ENCODE data around the gene LTB4R2. TPM values are rescaled to one million over a fixed set of nuclear protein-coding genes. Genes with fewer than 3 reads are reported as not detected.
"Not testable (repeated sequence)": the region's sequence is repeated elsewhere in the genome, so short reads cannot be mapped to it uniquely, and the experiment has no call there.

Gene LTB4R2
- total RNA-seq, 1 donor from 2014 or later, result 1.6 TPM

- not testable (repeated sequence) for H3K27ac ChIP-seq (ENCODE audit: low read depth, low read length); H3K4me3 ChIP-seq (ENCODE audit: low read length in 3 of 3); H3K9me3 ChIP-seq (ENCODE audit: control insufficient read depth in 3 of 3, low read length in 3 of 3); H3K36me3 ChIP-seq (ENCODE audit: control insufficient read depth in 3 of 3, insufficient read depth in 3 of 3, low read length in 3 of 3); H3K9ac ChIP-seq (ENCODE audit: low read depth in 1 of 3, low read length in 3 of 3)
- Histone ChIP-seq H3K27me3 (ENCODE audit: control insufficient read depth in 3 of 3, insufficient read depth in 3 of 3, low read length in 3 of 3) (peaks cover 10 to 26% (median 23%) of the 10 kb centered on the region in 3 donors), H3K4me1 (ENCODE audit: control insufficient read depth in 3 of 3, insufficient read depth in 3 of 3, low read length in 3 of 3) (peaks cover 9 to 30% (median 12%) of the 10 kb centered on the region in 3 donors)
Measured at GRCh38 chr14:24327914-24328313, 18.0 kb downstream of the LTB4R2 start.

DNA sequence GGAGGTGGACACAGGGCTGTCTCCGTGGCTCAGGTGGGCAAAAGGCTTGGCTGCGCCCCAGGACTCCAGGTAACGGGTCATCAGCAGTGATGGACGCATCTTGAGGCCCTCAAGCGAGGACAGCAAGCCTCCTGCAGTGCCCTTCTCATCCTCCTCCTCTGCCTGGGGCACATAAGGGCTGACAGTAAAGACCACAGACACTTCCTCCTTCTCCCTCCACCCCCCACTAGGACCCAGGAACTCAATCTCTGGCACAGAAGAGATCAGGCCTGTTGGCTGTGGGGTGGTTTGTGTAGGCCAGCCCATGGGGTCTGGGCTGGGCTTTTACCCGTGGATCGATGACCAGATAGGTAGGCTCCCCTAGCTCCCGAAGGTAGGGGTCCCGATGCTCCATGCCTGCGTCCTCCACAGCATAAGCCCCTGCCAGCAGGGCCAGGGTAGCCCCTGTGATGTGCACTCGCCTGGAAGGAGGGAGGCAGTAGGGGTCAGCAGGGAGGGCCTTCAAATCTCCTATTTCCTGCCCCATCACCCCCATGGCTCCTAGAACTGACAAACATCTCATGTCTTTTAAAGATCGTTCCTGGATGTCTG is 19.2 kb downstream of the LTB4R2 start:
- Histone ChIP-seq H3K36me3 (ENCODE audit: control insufficient read depth in 3 of 3, insufficient read depth in 3 of 3, low read length in 3 of 3) (peaks cover 0 to 4% (median 3%) of the 10 kb centered on the region in 3 donors), H3K4me1 (ENCODE audit: control insufficient read depth in 3 of 3, insufficient read depth in 3 of 3, low read length in 3 of 3) (peaks cover 13 to 39% (median 21%) of the 10 kb centered on the region in 3 donors), H3K4me3 (ENCODE audit: low read length in 3 of 3) (no peak overlapping the region), H3K27me3 (ENCODE audit: control insufficient read depth in 3 of 3, insufficient read depth in 3 of 3, low read length in 3 of 3) (peaks cover 18 to 38% (median 32%) of the 10 kb centered on the region in 3 donors), H3K9me3 (ENCODE audit: control insufficient read depth in 3 of 3, low read length in 3 of 3) (no peaks in the 10 kb centered on the region), H3K27ac (ENCODE audit: low read depth, low read length) (no peak overlapping the region), H3K9ac (ENCODE audit: low read depth in 1 of 3, low read length in 3 of 3) (no peak overlapping the region)

DNA sequence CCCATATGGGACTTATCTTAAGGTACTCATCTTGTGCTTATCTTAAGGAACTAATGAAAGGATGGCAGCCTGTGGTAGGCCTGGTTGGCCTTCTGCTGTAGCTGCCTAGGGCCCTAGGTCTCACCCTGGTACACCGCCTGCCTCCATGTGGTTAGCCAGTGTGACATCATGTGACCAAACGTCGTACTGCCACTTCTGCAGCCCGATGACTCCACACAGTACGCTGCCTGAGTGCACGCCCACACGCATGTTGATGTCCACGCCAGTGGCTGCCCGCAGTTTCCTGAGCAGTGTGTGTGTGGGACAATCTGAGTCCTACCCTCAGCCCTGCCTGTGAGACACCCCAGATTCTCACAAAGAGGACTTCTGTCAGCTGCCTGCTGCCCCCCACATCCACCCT is 19.8 kb downstream of the LTB4R2 start:
- Histone ChIP-seq H3K9me3 (ENCODE audit: control insufficient read depth in 3 of 3, low read length in 3 of 3) (no peaks in the 10 kb centered on the region), H3K36me3 (ENCODE audit: control insufficient read depth in 3 of 3, insufficient read depth in 3 of 3, low read length in 3 of 3) (peaks cover 0 to 3% (median 2%) of the 10 kb centered on the region in 3 donors), H3K27me3 (ENCODE audit: control insufficient read depth in 3 of 3, insufficient read depth in 3 of 3, low read length in 3 of 3) (peaks cover 23 to 44% (median 38%) of the 10 kb centered on the region in 3 donors), H3K4me3 (ENCODE audit: low read length in 3 of 3) (no peak overlapping the region), H3K4me1 (ENCODE audit: control insufficient read depth in 3 of 3, insufficient read depth in 3 of 3, low read length in 3 of 3) (peaks cover 16 to 42% (median 24%) of the 10 kb centered on the region in 3 donors), H3K27ac (ENCODE audit: low read depth, low read length) (no peak overlapping the region), H3K9ac (ENCODE audit: low read depth in 1 of 3, low read length in 3 of 3) (no peak overlapping the region)

DNA sequence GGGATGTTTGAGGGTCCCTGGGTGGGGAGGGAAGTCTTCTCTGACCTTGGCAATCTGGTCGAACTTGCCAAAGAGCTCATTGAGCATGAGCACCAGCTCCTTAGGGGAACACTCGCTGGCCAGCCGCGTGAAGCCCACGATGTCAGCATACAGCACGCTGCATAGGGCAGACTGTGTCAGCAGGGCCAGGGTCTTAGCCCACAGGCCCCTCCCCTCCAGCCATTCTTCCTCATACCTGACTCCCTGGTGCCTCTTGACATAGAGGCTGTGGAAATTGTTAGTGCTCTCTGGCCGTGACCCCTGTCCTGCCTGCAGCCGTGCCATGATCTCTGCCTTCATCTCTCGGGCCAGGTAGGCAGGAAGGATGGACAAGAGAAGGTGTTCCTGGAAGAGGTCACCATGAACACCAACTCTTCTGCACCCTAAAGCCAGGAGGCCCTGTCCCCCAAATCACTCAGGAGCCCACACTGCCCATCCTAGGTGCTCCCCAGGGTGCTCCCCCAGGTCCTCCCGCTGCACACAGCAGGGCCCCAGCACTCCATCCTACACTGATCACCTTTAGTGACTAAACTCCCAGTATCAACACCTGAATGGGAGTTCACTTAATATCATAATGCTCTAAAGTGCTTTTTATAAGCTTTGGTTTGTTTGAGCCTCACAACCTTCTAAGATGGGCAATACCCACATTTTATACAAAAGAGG is 21.2 kb downstream of the LTB4R2 start:
- H3K9me3 ChIP-seq (ENCODE audit: control insufficient read depth in 3 of 3, low read length in 3 of 3), result no peaks in the 10 kb centered on the region
- no peak overlapping the region for H3K27ac ChIP-seq (ENCODE audit: low read depth, low read length)
- no peak overlapping the region for H3K4me3 ChIP-seq (ENCODE audit: low read length in 3 of 3)
- peaks cover 0 to 2% (median 0%) of the 10 kb centered on the region in 3 donors for H3K36me3 ChIP-seq (ENCODE audit: control insufficient read depth in 3 of 3, insufficient read depth in 3 of 3, low read length in 3 of 3)
- peaks cover 37 to 58% (median 50%) of the 10 kb centered on the region in 3 donors for H3K27me3 ChIP-seq (ENCODE audit: control insufficient read depth in 3 of 3, insufficient read depth in 3 of 3, low read length in 3 of 3)
- H3K4me1 ChIP-seq (ENCODE audit: control insufficient read depth in 3 of 3, insufficient read depth in 3 of 3, low read length in 3 of 3), result peaks cover 24 to 48% (median 27%) of the 10 kb centered on the region in 3 donors
- no peak overlapping the region for H3K9ac ChIP-seq (ENCODE audit: low read depth in 1 of 3, low read length in 3 of 3)

DNA sequence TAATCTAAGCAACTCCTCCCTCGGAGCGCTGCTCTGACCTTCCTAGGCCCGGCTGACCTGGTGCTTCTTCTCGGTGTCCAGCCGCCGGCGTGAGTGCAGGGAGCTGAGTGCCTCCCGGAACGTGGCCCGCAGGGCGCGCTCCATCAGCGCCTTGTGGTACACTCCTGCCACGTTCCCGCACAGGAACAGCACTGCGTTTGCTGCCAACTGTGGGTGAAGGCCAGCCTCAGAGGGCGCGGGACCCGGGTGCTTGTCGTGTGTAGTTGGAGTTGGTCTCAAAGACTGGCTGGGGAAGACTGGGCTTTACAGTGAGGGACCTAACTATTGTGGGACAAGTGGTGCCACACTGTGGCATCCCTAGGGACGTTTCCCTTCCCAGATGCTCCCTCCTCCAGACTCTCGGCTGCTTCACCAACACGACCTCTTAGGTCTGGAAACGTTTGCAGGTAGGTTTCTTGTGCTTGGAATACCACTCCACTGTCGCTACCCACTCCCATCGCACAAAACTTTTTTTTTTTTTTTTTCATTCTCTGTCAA is 21.9 kb downstream of the LTB4R2 start:
- Histone ChIP-seq H3K4me3 (ENCODE audit: low read length in 3 of 3) (peak overlapping the region in 2 of 3 donors; percentile 60 to 67), H3K27me3 (ENCODE audit: control insufficient read depth in 3 of 3, insufficient read depth in 3 of 3, low read length in 3 of 3) (peaks cover 38 to 59% (median 50%) of the 10 kb centered on the region in 3 donors), H3K9ac (ENCODE audit: low read depth in 1 of 3, low read length in 3 of 3) (no peak overlapping the region), H3K9me3 (ENCODE audit: control insufficient read depth in 3 of 3, low read length in 3 of 3) (no peaks in the 10 kb centered on the region), H3K27ac (ENCODE audit: low read depth, low read length) (no peak overlapping the region), H3K36me3 (ENCODE audit: control insufficient read depth in 3 of 3, insufficient read depth in 3 of 3, low read length in 3 of 3) (peaks cover 0 to 3% (median 2%) of the 10 kb centered on the region in 3 donors), H3K4me1 (ENCODE audit: control insufficient read depth in 3 of 3, insufficient read depth in 3 of 3, low read length in 3 of 3) (peaks cover 25 to 51% (median 27%) of the 10 kb centered on the region in 3 donors)

DNA sequence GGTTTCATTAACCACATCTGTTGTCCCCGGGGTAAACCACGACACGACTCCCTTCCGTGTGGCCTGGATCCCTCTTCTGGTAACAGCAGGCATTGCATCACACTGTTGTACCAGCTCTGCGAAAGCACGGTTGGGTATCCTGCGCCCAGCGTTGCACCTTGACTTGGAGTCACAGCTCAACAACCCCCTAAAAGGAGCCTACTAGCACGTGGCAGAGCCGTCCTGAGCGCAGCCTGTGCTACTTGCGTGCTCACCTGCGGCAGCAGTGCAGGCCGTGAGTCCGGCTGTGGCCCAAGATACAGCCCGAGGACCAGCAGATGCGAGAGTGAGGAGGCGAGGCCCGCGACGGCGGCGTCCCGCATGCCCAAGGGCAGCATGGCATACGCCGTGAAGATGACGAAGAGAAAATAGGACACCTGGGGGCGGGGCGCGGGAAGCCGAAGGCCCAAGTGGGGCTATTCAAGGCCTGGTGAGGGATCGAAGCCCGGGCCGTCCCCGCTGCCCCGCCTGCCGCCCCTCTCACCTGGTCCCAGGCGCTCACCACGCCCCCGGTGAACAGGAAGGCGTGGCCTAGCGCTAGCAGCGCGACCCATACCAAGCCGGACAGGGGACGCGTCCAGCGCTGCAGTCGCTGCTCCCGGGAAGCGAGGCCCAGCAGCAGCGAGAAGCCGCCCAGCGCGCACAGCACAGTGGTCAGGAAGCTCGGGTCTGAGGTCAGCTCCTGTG is 22.5 kb downstream of the LTB4R2 start:
- Histone ChIP-seq H3K9ac (ENCODE audit: low read depth in 1 of 3, low read length in 3 of 3) (peak overlapping the region in 2 of 3 donors; percentile 20 to 40), H3K27me3 (ENCODE audit: control insufficient read depth in 3 of 3, insufficient read depth in 3 of 3, low read length in 3 of 3) (peaks cover 38 to 65% (median 55%) of the 10 kb centered on the region in 3 donors), H3K4me1 (ENCODE audit: control insufficient read depth in 3 of 3, insufficient read depth in 3 of 3, low read length in 3 of 3) (peaks cover 25 to 49% (median 27%) of the 10 kb centered on the region in 3 donors), H3K27ac (ENCODE audit: low read depth, low read length) (no peak overlapping the region), H3K36me3 (ENCODE audit: control insufficient read depth in 3 of 3, insufficient read depth in 3 of 3, low read length in 3 of 3) (peaks cover 0 to 7% (median 4%) of the 10 kb centered on the region in 3 donors), H3K4me3 (ENCODE audit: low read length in 3 of 3) (peak overlapping the region; percentile 42 to 67 (median 60)), H3K9me3 (ENCODE audit: control insufficient read depth in 3 of 3, low read length in 3 of 3) (no peaks in the 10 kb centered on the region)

- no peaks in the 10 kb centered on the region for H3K9me3 ChIP-seq (ENCODE audit: control insufficient read depth in 3 of 3, low read length in 3 of 3)
- H3K36me3 ChIP-seq (ENCODE audit: control insufficient read depth in 3 of 3, insufficient read depth in 3 of 3, low read length in 3 of 3), result peaks cover 0 to 7% (median 4%) of the 10 kb centered on the region in 3 donors
- H3K9ac ChIP-seq (ENCODE audit: low read depth in 1 of 3, low read length in 3 of 3), result peak within 1 kb of the TSS; percentile 57 to 74 (median 67)
- peaks cover 29 to 41% (median 38%) of the 10 kb centered on the region in 3 donors for H3K4me1 ChIP-seq (ENCODE audit: control insufficient read depth in 3 of 3, insufficient read depth in 3 of 3, low read length in 3 of 3)
- H3K4me3 ChIP-seq (ENCODE audit: low read length in 3 of 3), result peak within 1 kb of the TSS; percentile 56 to 67 (median 67)
- H3K27ac ChIP-seq (ENCODE audit: low read depth, low read length), result peak within 1 kb of the TSS; percentile 80
- H3K27me3 ChIP-seq (ENCODE audit: control insufficient read depth in 3 of 3, insufficient read depth in 3 of 3, low read length in 3 of 3), result peaks cover 55 to 86% (median 73%) of the 10 kb centered on the region in 3 donors
Measured at GRCh38 chr14:24334431-24335291, 24.7 kb downstream of the LTB4R2 start, which contains the start of gene ADCY4. Gene ADCY4, minus strand, starts transcription at chr14:24335071. Its CDS starts 419 bp downstream, at chr14:24334652.

GRCh38 chr14:24335461-24336171 is 25.7 kb downstream of the LTB4R2 start:
- no peaks in the 10 kb centered on the region for H3K9me3 ChIP-seq (ENCODE audit: control insufficient read depth in 3 of 3, low read length in 3 of 3)
- peak overlapping the region; percentile 80 for H3K27ac ChIP-seq (ENCODE audit: low read depth, low read length)
- peaks cover 55 to 86% (median 80%) of the 10 kb centered on the region in 3 donors for H3K27me3 ChIP-seq (ENCODE audit: control insufficient read depth in 3 of 3, insufficient read depth in 3 of 3, low read length in 3 of 3)
- peaks cover 29 to 47% (median 34%) of the 10 kb centered on the region in 3 donors for H3K4me1 ChIP-seq (ENCODE audit: control insufficient read depth in 3 of 3, insufficient read depth in 3 of 3, low read length in 3 of 3)
- H3K4me3 ChIP-seq (ENCODE audit: low read length in 3 of 3), result peak overlapping the region in 2 of 3 donors; percentile 67
- H3K36me3 ChIP-seq (ENCODE audit: control insufficient read depth in 3 of 3, insufficient read depth in 3 of 3, low read length in 3 of 3), result peaks cover 0 to 7% (median 2%) of the 10 kb centered on the region in 3 donors
- peak overlapping the region in 1 of 3 donors; percentile 67 for H3K9ac ChIP-seq (ENCODE audit: low read depth in 1 of 3, low read length in 3 of 3)

All from skeletal muscle tissue (tissue), 4 donors.